HEK293 (cell line): ENCODE data around the gene DNAH3.

Experiments
- YY1 ChIP-seq: fragments of 450-650 bp; formaldehyde crosslinking; IDR thresholded peaks from 2 replicates; pipeline ENCODE4 v1.5.1; 2018; ENCODE audit warnings: missing biosample characterization, missing genetic modification characterization
- ZNF324 ChIP-seq: fragments of 450-650 bp; formaldehyde crosslinking; IDR thresholded peaks from 2 replicates; pipeline ENCODE4 v1.5.1; 2016; ENCODE audit warnings: missing biosample characterization, missing genetic modification characterization
- ZNF707 ChIP-seq: fragments of 450-650 bp; formaldehyde crosslinking; IDR thresholded peaks from 2 replicates; pipeline ENCODE4 v1.5.1; 2016; ENCODE audit warnings: missing biosample characterization, missing genetic modification characterization
- ZSCAN30 ChIP-seq: fragments of 450-650 bp; IDR thresholded peaks from 2 replicates; pipeline ENCODE4 v1.5.1; 2018; ENCODE audit warnings: missing biosample characterization, mild to moderate bottlenecking, missing genetic modification characterization, moderate library complexity
- TF ChIP-seq, protein P1 (sequence below): fragments of 450-650 bp; formaldehyde crosslinking; IDR thresholded peaks from 2 replicates; pipeline ENCODE4 v1.5.1; 2016; ENCODE audit warnings: missing biosample characterization, missing genetic modification characterization
- TF ChIP-seq, protein P2 (sequence below): fragments of 450-650 bp; formaldehyde crosslinking; IDR thresholded peaks from 2 replicates; pipeline ENCODE4 v1.5.1; 2016; ENCODE audit warnings: missing biosample characterization, missing genetic modification characterization

- TF ChIP-seq, protein P1, sequence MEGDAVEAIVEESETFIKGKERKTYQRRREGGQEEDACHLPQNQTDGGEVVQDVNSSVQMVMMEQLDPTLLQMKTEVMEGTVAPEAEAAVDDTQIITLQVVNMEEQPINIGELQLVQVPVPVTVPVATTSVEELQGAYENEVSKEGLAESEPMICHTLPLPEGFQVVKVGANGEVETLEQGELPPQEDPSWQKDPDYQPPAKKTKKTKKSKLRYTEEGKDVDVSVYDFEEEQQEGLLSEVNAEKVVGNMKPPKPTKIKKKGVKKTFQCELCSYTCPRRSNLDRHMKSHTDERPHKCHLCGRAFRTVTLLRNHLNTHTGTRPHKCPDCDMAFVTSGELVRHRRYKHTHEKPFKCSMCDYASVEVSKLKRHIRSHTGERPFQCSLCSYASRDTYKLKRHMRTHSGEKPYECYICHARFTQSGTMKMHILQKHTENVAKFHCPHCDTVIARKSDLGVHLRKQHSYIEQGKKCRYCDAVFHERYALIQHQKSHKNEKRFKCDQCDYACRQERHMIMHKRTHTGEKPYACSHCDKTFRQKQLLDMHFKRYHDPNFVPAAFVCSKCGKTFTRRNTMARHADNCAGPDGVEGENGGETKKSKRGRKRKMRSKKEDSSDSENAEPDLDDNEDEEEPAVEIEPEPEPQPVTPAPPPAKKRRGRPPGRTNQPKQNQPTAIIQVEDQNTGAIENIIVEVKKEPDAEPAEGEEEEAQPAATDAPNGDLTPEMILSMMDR = no peak
- TF ChIP-seq ZNF324 (tag by site-specific recombination) (no peak), YY1 (no peak), ZNF707 (tag by site-specific recombination) (no peak), ZSCAN30 (tag by site-specific recombination) (no peak)
- TF ChIP-seq, protein P2, sequence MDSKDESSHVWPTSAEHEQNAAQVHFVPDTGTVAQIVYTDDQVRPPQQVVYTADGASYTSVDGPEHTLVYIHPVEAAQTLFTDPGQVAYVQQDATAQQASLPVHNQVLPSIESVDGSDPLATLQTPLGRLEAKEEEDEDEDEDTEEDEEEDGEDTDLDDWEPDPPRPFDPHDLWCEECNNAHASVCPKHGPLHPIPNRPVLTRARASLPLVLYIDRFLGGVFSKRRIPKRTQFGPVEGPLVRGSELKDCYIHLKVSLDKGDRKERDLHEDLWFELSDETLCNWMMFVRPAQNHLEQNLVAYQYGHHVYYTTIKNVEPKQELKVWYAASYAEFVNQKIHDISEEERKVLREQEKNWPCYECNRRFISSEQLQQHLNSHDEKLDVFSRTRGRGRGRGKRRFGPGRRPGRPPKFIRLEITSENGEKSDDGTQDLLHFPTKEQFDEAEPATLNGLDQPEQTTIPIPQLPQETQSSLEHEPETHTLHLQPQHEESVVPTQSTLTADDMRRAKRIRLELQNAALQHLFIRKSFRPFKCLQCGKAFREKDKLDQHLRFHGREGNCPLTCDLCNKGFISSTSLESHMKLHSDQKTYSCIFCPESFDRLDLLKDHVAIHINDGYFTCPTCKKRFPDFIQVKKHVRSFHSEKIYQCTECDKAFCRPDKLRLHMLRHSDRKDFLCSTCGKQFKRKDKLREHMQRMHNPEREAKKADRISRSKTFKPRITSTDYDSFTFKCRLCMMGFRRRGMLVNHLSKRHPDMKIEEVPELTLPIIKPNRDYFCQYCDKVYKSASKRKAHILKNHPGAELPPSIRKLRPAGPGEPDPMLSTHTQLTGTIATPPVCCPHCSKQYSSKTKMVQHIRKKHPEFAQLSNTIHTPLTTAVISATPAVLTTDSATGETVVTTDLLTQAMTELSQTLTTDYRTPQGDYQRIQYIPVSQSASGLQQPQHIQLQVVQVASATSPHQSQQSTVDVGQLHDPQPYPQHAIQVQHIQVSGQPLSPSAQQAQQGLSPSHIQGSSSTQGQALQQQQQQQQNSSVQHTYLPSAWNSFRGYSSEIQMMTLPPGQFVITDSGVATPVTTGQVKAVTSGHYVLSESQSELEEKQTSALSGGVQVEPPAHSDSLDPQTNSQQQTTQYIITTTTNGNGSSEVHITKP (tag by site-specific recombination) = no peak
Observed at GRCh38 chr16:21161211-21161610, 10.6 kb upstream of the DNAH3 start.
